ENCODE data around the gene AMBRA1. TPM values are rescaled to one million over a fixed set of nuclear protein-coding genes. Genes with fewer than 3 reads are reported as not detected.

The AMBRA1 gene
- total RNA-seq, 4 donors from 2014 or later, result 20.0 to 28.9 (median 26.0) TPM

DNA sequence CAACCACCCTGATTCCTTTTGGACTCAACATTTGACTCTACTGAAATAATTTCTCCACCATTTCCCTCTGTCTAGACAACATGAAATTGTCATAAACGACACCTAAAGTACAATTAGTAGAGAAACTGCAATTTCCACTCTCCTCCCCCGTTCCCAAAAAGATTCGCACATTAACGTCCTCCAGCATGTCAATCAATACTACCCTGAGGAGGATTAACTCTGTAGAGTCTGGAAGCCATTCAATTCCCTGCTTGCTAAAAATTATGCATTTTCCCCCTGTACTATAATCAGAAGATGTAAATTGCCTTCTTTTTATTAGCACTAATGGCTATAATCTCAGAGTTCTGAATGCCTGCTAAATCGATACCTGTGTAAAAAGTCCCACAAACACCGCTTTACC lies 70.5 kb downstream of the AMBRA1 start:
- WGBS, result 75% methylated on average over 6 of the region's 6 CpGs
- no peak for TF ChIP-seq EP300 (IDR thresholded peaks at IDR 0.05)
- TF ChIP-seq, protein P1, sequence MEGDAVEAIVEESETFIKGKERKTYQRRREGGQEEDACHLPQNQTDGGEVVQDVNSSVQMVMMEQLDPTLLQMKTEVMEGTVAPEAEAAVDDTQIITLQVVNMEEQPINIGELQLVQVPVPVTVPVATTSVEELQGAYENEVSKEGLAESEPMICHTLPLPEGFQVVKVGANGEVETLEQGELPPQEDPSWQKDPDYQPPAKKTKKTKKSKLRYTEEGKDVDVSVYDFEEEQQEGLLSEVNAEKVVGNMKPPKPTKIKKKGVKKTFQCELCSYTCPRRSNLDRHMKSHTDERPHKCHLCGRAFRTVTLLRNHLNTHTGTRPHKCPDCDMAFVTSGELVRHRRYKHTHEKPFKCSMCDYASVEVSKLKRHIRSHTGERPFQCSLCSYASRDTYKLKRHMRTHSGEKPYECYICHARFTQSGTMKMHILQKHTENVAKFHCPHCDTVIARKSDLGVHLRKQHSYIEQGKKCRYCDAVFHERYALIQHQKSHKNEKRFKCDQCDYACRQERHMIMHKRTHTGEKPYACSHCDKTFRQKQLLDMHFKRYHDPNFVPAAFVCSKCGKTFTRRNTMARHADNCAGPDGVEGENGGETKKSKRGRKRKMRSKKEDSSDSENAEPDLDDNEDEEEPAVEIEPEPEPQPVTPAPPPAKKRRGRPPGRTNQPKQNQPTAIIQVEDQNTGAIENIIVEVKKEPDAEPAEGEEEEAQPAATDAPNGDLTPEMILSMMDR (IDR thresholded peaks at IDR 0.05), result no peak
- TF ChIP-seq POLR2AphosphoS5 (IDR thresholded peaks at IDR 0.05), result no peak
- no peak for TF ChIP-seq POLR2A (IDR thresholded peaks at IDR 0.05; ENCODE audit: low read depth)
- H3K4me1 ChIP-seq, result peaks cover 22 to 34% (median 29%) of the 10 kb centered on the region in 4 donors
- no peaks in the 10 kb centered on the region for H3K36me3 ChIP-seq
- no peaks in the 10 kb centered on the region for H3K9me3 ChIP-seq
- no peak overlapping the region for H3K4me3 ChIP-seq
- H3K27ac ChIP-seq (replicated peaks in 1 of 4), result no peak overlapping the region
- intact Hi-C loops (cut with DNase I), result no loop called here
- DNase-seq (ENCODE audit: extremely low spot score), result no peak
- no peaks in the 10 kb centered on the region for H3K27me3 ChIP-seq

DNA sequence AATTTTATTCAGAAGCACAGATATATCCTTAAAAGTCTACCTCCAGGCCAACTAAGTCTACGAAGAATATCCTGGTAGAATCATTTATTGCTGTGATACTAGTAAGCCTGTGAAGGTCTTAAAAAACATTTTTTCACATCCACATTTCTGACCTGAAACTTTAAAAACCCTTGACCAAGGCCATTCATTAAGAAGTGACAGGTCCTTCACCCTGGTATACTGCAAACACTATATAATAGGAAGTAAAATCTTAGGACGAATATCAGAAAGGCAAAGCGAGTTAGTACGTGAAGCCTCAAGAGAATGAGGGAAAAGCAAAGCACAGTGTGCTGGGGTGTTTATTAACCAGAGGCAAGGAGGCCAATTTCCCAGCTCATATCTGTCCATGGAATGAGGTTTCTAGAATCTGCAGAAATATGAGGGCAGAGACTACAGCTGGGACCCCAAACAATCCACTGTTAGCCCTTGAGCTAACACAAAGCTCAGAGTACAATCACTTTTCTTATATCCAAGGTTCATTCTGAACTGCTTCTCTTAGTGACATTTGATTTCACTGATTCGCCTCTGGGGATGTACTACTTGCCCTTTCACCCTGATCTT lies 71.0 kb downstream of the AMBRA1 start:
- TF ChIP-seq, protein P1 (IDR thresholded peaks at IDR 0.05), result no peak
- TF ChIP-seq POLR2A (IDR thresholded peaks at IDR 0.05; ENCODE audit: low read depth), result no peak
- no peak for TF ChIP-seq EP300 (IDR thresholded peaks at IDR 0.05)
- no peak for TF ChIP-seq POLR2AphosphoS5 (IDR thresholded peaks at IDR 0.05)
- H3K9me3 ChIP-seq, result no peaks in the 10 kb centered on the region
- 84% methylated on average over 5 of the region's 5 CpGs for WGBS
- intact Hi-C loops (cut with DNase I), result no loop called here
- no peaks in the 10 kb centered on the region for H3K27me3 ChIP-seq
- H3K36me3 ChIP-seq, result no peaks in the 10 kb centered on the region
- H3K4me3 ChIP-seq, result no peak overlapping the region
- DNase-seq (ENCODE audit: extremely low spot score), result no peak
- no peak overlapping the region for H3K27ac ChIP-seq (replicated peaks in 1 of 4)
- peaks cover 22 to 33% (median 31%) of the 10 kb centered on the region in 4 donors for H3K4me1 ChIP-seq

DNA sequence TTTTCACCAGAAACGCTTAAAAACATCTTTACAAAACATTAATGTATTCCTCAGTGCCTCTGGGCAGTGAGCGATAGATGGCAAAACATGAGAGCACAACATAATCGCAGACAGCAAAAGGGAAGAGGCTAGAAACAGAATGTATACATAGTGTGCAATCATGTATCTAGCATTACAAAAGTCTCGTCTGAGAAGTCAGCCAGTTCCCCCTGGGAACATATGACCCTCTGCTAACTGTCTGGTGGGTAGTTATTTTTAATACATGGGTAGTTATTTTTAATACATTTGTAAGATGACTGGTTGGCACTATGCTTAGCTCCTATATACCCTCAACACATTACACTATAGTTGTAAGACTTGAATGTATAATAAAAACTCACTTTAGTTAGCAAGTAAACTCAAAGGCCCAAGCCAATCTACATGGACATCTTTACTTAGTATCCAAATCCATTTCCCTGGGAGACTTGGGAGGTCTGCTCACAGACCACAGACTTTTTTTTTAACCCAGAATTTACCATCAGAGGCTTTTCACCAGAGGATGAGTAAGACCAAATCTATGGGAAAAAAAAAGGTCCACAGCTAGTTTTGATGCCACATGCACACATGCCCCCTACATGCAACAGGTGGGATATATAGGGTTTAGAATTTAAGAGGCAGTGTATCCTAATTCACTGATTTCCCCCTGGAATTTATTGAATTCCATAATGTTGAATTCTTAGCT lies 71.7 kb downstream of the AMBRA1 start:
- no peak for DNase-seq (ENCODE audit: extremely low spot score)
- H3K9me3 ChIP-seq, result no peaks in the 10 kb centered on the region
- no peak overlapping the region for H3K27ac ChIP-seq (replicated peaks in 1 of 4)
- no peaks in the 10 kb centered on the region for H3K27me3 ChIP-seq
- H3K4me3 ChIP-seq, result no peak overlapping the region
- peaks cover 22 to 33% (median 31%) of the 10 kb centered on the region in 4 donors for H3K4me1 ChIP-seq
- intact Hi-C loops (cut with DNase I), result no loop called here
- TF ChIP-seq, protein P1 (IDR thresholded peaks at IDR 0.05), result no peak
- TF ChIP-seq POLR2AphosphoS5 (IDR thresholded peaks at IDR 0.05) (no peak), EP300 (IDR thresholded peaks at IDR 0.05) (no peak), POLR2A (IDR thresholded peaks at IDR 0.05; ENCODE audit: low read depth) (no peak)
- no peaks in the 10 kb centered on the region for H3K36me3 ChIP-seq
- 87% methylated on average over 4 of the region's 4 CpGs for WGBS

DNA sequence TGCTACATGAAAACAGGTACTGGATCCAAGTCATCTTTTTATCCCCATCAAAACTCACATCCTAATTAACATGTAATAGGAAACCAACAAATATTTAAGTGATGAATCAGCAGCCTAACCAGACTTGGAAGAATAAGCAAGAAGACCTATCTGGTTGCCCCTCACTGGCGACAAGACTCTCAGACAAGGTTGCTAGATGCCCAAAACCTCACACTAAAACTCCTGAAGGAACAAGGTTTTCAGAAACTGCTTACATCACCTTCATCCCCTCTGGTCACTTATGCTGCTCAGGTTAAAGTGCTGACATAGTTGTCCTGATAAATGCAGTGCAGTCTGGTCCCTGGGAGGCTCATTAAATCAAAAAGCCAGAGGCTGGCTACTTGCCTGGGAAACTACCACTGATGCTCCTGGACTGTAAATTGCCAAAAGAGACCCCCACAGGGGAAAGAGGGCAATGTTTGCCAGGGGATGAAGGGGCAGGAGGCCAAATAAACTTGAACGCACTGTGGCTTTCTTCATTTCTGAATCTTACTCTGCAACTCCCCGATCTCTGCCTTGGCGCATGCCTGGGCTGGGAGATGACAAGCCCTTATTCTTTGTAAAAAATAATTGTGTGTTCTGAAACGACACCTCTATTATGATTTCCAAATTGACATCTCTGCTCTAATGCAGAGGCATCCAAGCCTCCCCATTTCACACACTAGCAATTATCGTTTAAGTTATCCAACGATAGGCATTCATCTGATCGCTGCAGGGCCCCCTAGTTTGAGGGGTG lies 72.7 kb downstream of the AMBRA1 start:
- intact Hi-C loops (cut with DNase I), result no loop called here
- DNase-seq (ENCODE audit: extremely low spot score), result no peak
- Histone ChIP-seq H3K27ac (replicated peaks in 1 of 4) (no peak overlapping the region), H3K36me3 (no peaks in the 10 kb centered on the region), H3K9me3 (no peaks in the 10 kb centered on the region), H3K4me1 (peaks cover 22 to 33% (median 31%) of the 10 kb centered on the region in 4 donors), H3K4me3 (no peak overlapping the region), H3K27me3 (no peaks in the 10 kb centered on the region)
- 82% methylated on average over 8 of the region's 8 CpGs for WGBS
- TF ChIP-seq, protein P1 (IDR thresholded peaks at IDR 0.05), result no peak
- TF ChIP-seq POLR2A (IDR thresholded peaks at IDR 0.05; ENCODE audit: low read depth) (no peak), POLR2AphosphoS5 (IDR thresholded peaks at IDR 0.05) (no peak), EP300 (IDR thresholded peaks at IDR 0.05) (no peak)
